ENCODE measurements around the gene ZCCHC14. TPM values are rescaled to one million over a fixed set of nuclear protein-coding genes. Genes with fewer than 3 reads are reported as not detected.

The ZCCHC14 gene
- total and polyA plus RNA-seq, 2 of the 13 experiments (the other 11 are each of a cell fraction or from before 2014, with no cell fraction given): 12.4 to 12.5 TPM

- TF ChIP-seq PAWR (CRISPR knock-in tag; IDR thresholded peaks at IDR 0.05; ENCODE audit: borderline replicate concordance) (peak; percentile 15; the same call in 1 of the 2 replicates), ZNF7 (CRISPR knock-in tag; IDR thresholded peaks at IDR 0.05) (no peak), ELF1 (CRISPR knock-in tag; IDR thresholded peaks at IDR 0.05) (no peak), ZBTB7B (CRISPR knock-in tag; IDR thresholded peaks at IDR 0.05) (peak; percentile 99), ZNF501 (CRISPR knock-in tag; IDR thresholded peaks at IDR 0.05) (no peak; the same call in 1 of the 2 replicates), ZNF292 (CRISPR knock-in tag; IDR thresholded peaks at IDR 0.05; ENCODE audit: borderline replicate concordance, low read depth) (peak; percentile 52; the same call in 1 of the 2 replicates), SP140L (CRISPR knock-in tag; IDR thresholded peaks at IDR 0.05; ENCODE audit: borderline replicate concordance) (no peak), NFIC (IDR thresholded peaks at IDR 0.05; ENCODE audit: low read length) (peak; percentile 99), MTA1 (CRISPR knock-in tag; IDR thresholded peaks at IDR 0.05; ENCODE audit: borderline replicate concordance) (peak; percentile 85), RNF219 (CRISPR knock-in tag; IDR thresholded peaks at IDR 0.05) (peak; percentile 95), ERF (CRISPR knock-in tag; IDR thresholded peaks at IDR 0.05) (peak; percentile 78), ZNF407 (CRISPR knock-in tag; IDR thresholded peaks at IDR 0.05; ENCODE audit: not compliant biosample characterization) (no peak), ZNF749 (CRISPR knock-in tag; IDR thresholded peaks at IDR 0.05; ENCODE audit: borderline replicate concordance) (peak; percentile 49; the same call in 1 of the 2 replicates), ZNF503 (CRISPR knock-in tag; IDR thresholded peaks at IDR 0.05) (peak; percentile 100), XBP1 (CRISPR knock-in tag; IDR thresholded peaks at IDR 0.05) (no peak), ZNF235 (CRISPR knock-in tag; IDR thresholded peaks at IDR 0.05; ENCODE audit: borderline replicate concordance) (0 out of 2 replicates have a peak, but pooled peaks have one; percentile 3), LCORL (IDR thresholded peaks at IDR 0.05) (peak; percentile 94), LCORL (CRISPR knock-in tag; IDR thresholded peaks at IDR 0.05) (peak; percentile 90)
These were observed 110.6 kb downstream of the ZCCHC14 start (continued) for GRCh38 chr16:87382023-87382785.

Measured in HepG2 (cell line).